Measurements from ENCODE around the gene SCLY.
"Not testable (repeated sequence)": the region's sequence is repeated elsewhere in the genome, so short reads cannot be mapped to it uniquely, and the experiment has no call there.

SCLY gene

DNA sequence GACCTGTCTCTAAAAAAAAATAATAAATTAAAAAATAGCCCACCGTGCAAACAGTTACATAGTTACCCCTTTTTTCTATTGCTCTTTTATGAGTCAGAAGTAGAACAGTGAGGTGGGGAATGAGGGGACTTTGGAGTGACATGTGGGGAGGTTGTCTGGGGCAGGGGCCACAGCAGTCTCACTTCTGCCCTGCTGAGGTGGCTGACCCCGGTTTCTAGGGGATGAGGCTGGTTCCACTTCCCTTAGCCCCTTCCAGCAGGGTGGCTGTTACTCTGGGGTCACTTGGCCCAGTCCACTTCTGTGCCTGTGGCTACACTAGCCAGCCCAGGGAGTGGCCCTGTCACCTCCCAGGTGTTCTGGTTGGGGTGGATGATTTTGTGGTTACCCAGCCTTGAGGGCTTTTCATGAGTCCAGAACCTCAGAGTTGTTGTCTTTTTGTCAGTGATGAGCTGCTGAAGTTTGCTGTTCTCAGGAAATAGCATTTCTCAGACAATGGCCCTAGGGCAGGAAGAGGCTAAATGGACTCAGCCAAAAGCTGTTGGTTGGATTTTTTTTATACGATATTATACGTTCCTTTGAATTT, 28.0 kb upstream of the SCLY start:
- Histone ChIP-seq H3K4me1 (ENCODE audit: insufficient read depth, low read length, poor library complexity, severe bottlenecking) (no peaks in the 10 kb centered on the region), H2AFZ (ENCODE audit: low read length) (no peak overlapping the region), H3K36me3 (ENCODE audit: insufficient read depth, low read length) (peaks cover 63% of the 10 kb centered on the region; the same call in 1 of the 2 replicates), H3K4me3 (ENCODE audit: low read length, poor library complexity, severe bottlenecking) (no peak overlapping the region), H3F3A (ENCODE audit: low read depth) (no peaks in the 10 kb centered on the region), H3K27me3 (ENCODE audit: insufficient read depth, low read length, poor library complexity, severe bottlenecking) (no peaks in the 10 kb centered on the region), H4K20me1 (ENCODE audit: insufficient read depth, low read length, poor library complexity, severe bottlenecking) (no peaks in the 10 kb centered on the region), H3K9ac (ENCODE audit: low read depth, low read length, poor library complexity, severe bottlenecking) (no peak overlapping the region), H3K79me2 (ENCODE audit: insufficient read depth, low read length) (no peaks in the 10 kb centered on the region), H3K4me2 (ENCODE audit: low read depth, low read length, poor library complexity, severe bottlenecking) (no peak overlapping the region), H3K9me3 (ENCODE audit: insufficient read depth, low read depth, low read length) (no peaks in the 10 kb centered on the region), H3K9me2 (replicated peaks; ENCODE audit: low read depth, low read length) (no peaks in the 10 kb centered on the region)
- TF ChIP-seq EZH2phosphoT487 (IDR thresholded peaks at IDR 0.05; ENCODE audit: borderline replicate concordance) = no peak
- TF ChIP-seq, protein P1, sequence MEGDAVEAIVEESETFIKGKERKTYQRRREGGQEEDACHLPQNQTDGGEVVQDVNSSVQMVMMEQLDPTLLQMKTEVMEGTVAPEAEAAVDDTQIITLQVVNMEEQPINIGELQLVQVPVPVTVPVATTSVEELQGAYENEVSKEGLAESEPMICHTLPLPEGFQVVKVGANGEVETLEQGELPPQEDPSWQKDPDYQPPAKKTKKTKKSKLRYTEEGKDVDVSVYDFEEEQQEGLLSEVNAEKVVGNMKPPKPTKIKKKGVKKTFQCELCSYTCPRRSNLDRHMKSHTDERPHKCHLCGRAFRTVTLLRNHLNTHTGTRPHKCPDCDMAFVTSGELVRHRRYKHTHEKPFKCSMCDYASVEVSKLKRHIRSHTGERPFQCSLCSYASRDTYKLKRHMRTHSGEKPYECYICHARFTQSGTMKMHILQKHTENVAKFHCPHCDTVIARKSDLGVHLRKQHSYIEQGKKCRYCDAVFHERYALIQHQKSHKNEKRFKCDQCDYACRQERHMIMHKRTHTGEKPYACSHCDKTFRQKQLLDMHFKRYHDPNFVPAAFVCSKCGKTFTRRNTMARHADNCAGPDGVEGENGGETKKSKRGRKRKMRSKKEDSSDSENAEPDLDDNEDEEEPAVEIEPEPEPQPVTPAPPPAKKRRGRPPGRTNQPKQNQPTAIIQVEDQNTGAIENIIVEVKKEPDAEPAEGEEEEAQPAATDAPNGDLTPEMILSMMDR (conservative IDR thresholded peaks at IDR 0.05; ENCODE audit: low read length) = no peak

DNA sequence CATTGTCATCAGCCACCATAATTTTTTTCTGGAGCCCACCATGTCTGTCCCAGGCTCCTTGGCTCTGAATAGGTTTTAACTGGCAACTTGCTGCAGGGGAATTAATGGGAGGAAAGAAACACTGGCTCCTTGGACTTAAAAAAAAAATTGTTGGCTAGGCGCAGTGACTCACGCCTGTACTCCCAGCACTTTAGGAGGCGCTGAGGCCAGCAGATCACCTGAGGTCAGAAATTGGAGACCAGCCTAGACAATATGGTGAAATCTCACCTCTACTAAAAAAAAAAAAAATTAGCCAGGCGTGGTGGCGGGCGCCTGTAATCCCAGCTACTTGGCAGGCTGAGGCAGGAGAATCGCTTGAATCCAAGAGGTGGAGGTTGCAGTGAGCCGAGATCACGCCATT, 26.8 kb upstream of the SCLY start:
- H3K4me1 ChIP-seq (ENCODE audit: insufficient read depth, low read length, poor library complexity, severe bottlenecking); H3K4me2 ChIP-seq (ENCODE audit: low read depth, low read length, poor library complexity, severe bottlenecking); H3K79me2 ChIP-seq (ENCODE audit: insufficient read depth, low read length); H3K9me3 ChIP-seq (ENCODE audit: insufficient read depth, low read depth, low read length); H3K9ac ChIP-seq (ENCODE audit: low read depth, low read length, poor library complexity, severe bottlenecking); H3K9me2 ChIP-seq (replicated peaks; ENCODE audit: low read depth, low read length); H3K27me3 ChIP-seq (ENCODE audit: insufficient read depth, low read length, poor library complexity, severe bottlenecking); H3F3A ChIP-seq (ENCODE audit: low read depth); H3K4me3 ChIP-seq (ENCODE audit: low read length, poor library complexity, severe bottlenecking); H2AFZ ChIP-seq (ENCODE audit: low read length); H4K20me1 ChIP-seq (ENCODE audit: insufficient read depth, low read length, poor library complexity, severe bottlenecking): not testable (repeated sequence)
- H3K36me3 ChIP-seq (ENCODE audit: insufficient read depth, low read length) = peaks cover 72% of the 10 kb centered on the region; the same call in 1 of the 2 replicates

DNA sequence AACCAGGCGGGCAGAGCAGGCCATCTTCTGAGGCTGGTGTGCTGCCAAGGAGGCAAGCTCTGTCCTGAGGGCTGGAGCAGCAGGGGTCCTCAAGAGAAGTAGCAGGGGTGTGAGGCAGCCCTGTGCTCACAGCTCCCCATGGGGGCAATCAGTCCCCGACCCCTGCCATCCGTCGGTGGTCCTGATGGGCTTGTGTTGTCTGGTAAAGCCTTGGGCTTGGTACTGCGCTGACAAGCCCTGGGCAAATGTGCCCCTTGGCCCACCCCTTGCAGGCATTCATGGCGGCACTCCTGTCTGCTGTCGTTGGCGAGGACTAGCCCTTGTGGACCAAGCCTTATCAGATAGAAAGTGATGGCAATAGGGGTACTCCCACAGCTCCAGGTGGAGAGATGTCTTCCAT, 22.6 kb upstream of the SCLY start:
- Histone ChIP-seq H3K9me2 (replicated peaks; ENCODE audit: low read depth, low read length) (no peaks in the 10 kb centered on the region), H3K4me2 (ENCODE audit: low read depth, low read length, poor library complexity, severe bottlenecking) (no peak overlapping the region), H3K9me3 (ENCODE audit: insufficient read depth, low read depth, low read length) (no peaks in the 10 kb centered on the region), H4K20me1 (ENCODE audit: insufficient read depth, low read length, poor library complexity, severe bottlenecking) (no peaks in the 10 kb centered on the region), H3F3A (ENCODE audit: low read depth) (no peaks in the 10 kb centered on the region), H3K9ac (ENCODE audit: low read depth, low read length, poor library complexity, severe bottlenecking) (no peak overlapping the region), H3K79me2 (ENCODE audit: insufficient read depth, low read length) (no peaks in the 10 kb centered on the region), H3K4me1 (ENCODE audit: insufficient read depth, low read length, poor library complexity, severe bottlenecking) (no peaks in the 10 kb centered on the region), H3K36me3 (ENCODE audit: insufficient read depth, low read length) (peaks cover 81% of the 10 kb centered on the region; the same call in 1 of the 2 replicates), H3K27me3 (ENCODE audit: insufficient read depth, low read length, poor library complexity, severe bottlenecking) (no peaks in the 10 kb centered on the region), H2AFZ (ENCODE audit: low read length) (no peak overlapping the region), H3K4me3 (ENCODE audit: low read length, poor library complexity, severe bottlenecking) (no peak overlapping the region)
- no peak for TF ChIP-seq EZH2phosphoT487 (IDR thresholded peaks at IDR 0.05; ENCODE audit: borderline replicate concordance)
- TF ChIP-seq, protein P1 (conservative IDR thresholded peaks at IDR 0.05; ENCODE audit: low read length) = no peak

DNA sequence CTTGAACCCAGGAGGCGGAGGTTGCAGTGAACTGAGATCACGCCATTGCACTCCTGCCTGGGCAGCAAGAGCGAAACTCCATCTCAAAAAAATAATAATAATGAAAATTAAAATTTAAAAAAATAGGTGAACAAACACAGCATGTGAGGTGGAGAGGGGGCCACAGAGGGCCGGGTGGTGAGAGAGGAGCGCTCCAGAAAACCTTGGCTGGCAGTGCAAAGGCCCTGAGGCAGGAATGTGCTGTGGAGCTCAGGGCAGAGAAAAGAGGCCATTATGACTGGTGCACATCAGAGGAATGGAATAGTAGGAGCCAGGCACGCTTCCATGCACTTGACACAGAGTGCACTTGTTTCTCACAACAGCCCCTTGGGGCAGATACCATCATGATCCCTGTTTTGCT, 21.6 kb upstream of the SCLY start:
- no peak overlapping the region for H3K9ac ChIP-seq (ENCODE audit: low read depth, low read length, poor library complexity, severe bottlenecking)
- H4K20me1 ChIP-seq (ENCODE audit: insufficient read depth, low read length, poor library complexity, severe bottlenecking) = no peaks in the 10 kb centered on the region
- no peak for TF ChIP-seq EZH2phosphoT487 (IDR thresholded peaks at IDR 0.05; ENCODE audit: borderline replicate concordance)
- TF ChIP-seq, protein P1 (conservative IDR thresholded peaks at IDR 0.05; ENCODE audit: low read length) = no peak
- H3K36me3 ChIP-seq (ENCODE audit: insufficient read depth, low read length) = peaks cover 91% of the 10 kb centered on the region; the same call in 1 of the 2 replicates
- no peaks in the 10 kb centered on the region for H3K9me2 ChIP-seq (replicated peaks; ENCODE audit: low read depth, low read length)
- no peaks in the 10 kb centered on the region for H3K79me2 ChIP-seq (ENCODE audit: insufficient read depth, low read length)
- H3K4me3 ChIP-seq (ENCODE audit: low read length, poor library complexity, severe bottlenecking) = no peak overlapping the region
- H3K27me3 ChIP-seq (ENCODE audit: insufficient read depth, low read length, poor library complexity, severe bottlenecking) = no peaks in the 10 kb centered on the region
- H3F3A ChIP-seq (ENCODE audit: low read depth) = no peaks in the 10 kb centered on the region
- no peak overlapping the region for H2AFZ ChIP-seq (ENCODE audit: low read length)
- H3K9me3 ChIP-seq (ENCODE audit: insufficient read depth, low read depth, low read length) = no peaks in the 10 kb centered on the region
- H3K4me2 ChIP-seq (ENCODE audit: low read depth, low read length, poor library complexity, severe bottlenecking) = no peak overlapping the region
- H3K4me1 ChIP-seq (ENCODE audit: insufficient read depth, low read length, poor library complexity, severe bottlenecking) = no peaks in the 10 kb centered on the region
